Liver (tissue), 9 donors: ENCODE data around the gene SEC24C. TPM values are rescaled to one million over a fixed set of nuclear protein-coding genes. Genes with fewer than 3 reads are reported as not detected.
A peak's percentile ranks its signal among the peaks of the same experiment; 100 is the strongest.

Experiments
- DNase-seq: peaks from one replicate; pipeline ENCODE4 v3.0.0-alpha.2; 2017; ENCODE audit warnings: low spot score
- H3K27ac ChIP-seq, 2 donors: one replicate each; pipeline ENCODE4 v1.7.0; 2013; ENCODE audit warnings: inconsistent platforms in 2 of 2, low read length in 2 of 2, control low read depth in 1 of 2, low read depth in 1 of 2, mild to moderate bottlenecking in 1 of 2
- H3K27me3 ChIP-seq, 4 donors: one replicate each; pipeline versions ENCODE4 v1.6.1 to v1.7.0; 2013; ENCODE audit warnings: low read length in 3 of 4, inconsistent platforms in 1 of 4, mild to moderate bottlenecking in 1 of 4, moderate library complexity in 1 of 4; ENCODE audit not compliant: control insufficient read depth in 4 of 4, insufficient read depth in 4 of 4
- H3K36me3 ChIP-seq, 4 donors: one replicate each; pipeline versions ENCODE4 v1.6.1 to v1.7.0; 2013; ENCODE audit warnings: low read length in 3 of 4, mild to moderate bottlenecking in 3 of 4, low read depth in 1 of 4, moderate library complexity in 1 of 4; ENCODE audit not compliant: control insufficient read depth in 4 of 4, insufficient read depth in 3 of 4
- H3K4me1 ChIP-seq, 4 donors: one replicate each; pipeline versions ENCODE4 v1.6.1 to v1.7.0; 2013; ENCODE audit warnings: low read length in 3 of 4, mild to moderate bottlenecking in 3 of 4, moderate library complexity in 1 of 4; ENCODE audit not compliant: control insufficient read depth in 4 of 4, insufficient read depth in 4 of 4
- H3K4me3 ChIP-seq, 3 donors: one replicate each; pipeline versions ENCODE4 v1.6.1 to v1.7.0; 2013; ENCODE audit warnings: low read length in 3 of 3, control low read depth in 1 of 3, low read depth in 1 of 3, mild to moderate bottlenecking in 1 of 3
- H3K9ac ChIP-seq, 2 donors: one replicate each; pipeline ENCODE4 v1.7.0; 2013; ENCODE audit warnings: low read length in 2 of 2, mild to moderate bottlenecking in 2 of 2, moderate library complexity in 2 of 2, control low read depth in 1 of 2, low read depth in 1 of 2
- H3K9me3 ChIP-seq, 4 donors: one replicate each; pipeline versions ENCODE4 v1.6.1 to v1.7.0; 2013; ENCODE audit warnings: low read length in 3 of 4; ENCODE audit not compliant: control insufficient read depth in 4 of 4
- ATF3 ChIP-seq: IDR thresholded peaks from 2 replicates; pipeline ENCODE4 v1.6.1; 2016; ENCODE audit warnings: antibody characterized with exemption
- CTCF ChIP-seq: fragments of 150-350 bp; IDR thresholded peaks from 2 replicates; pipeline ENCODE4 v1.5.1; 2017; ENCODE audit warnings: improper control_type of control experiment, low read depth, low read length; ENCODE audit not compliant: missing input control
- EGR1 ChIP-seq, 2 donors: IDR thresholded peaks; 2 replicates each; pipeline ENCODE4 v1.6.1; 2016 to 2018; ENCODE audit warnings: antibody characterized with exemption in 2 of 2, low read depth in 2 of 2
- FOXA1 ChIP-seq: IDR thresholded peaks from 2 replicates; pipeline ENCODE4 v1.6.1; 2016; ENCODE audit warnings: antibody characterized with exemption
- GABPA ChIP-seq, 2 donors: IDR thresholded peaks in 1 of 2; conservative IDR thresholded peaks in 1 of 2; 2 replicates each; pipeline ENCODE4 v1.6.1; 2016; ENCODE audit warnings: antibody characterized with exemption in 2 of 2, mild to moderate bottlenecking in 1 of 2, moderate library complexity in 1 of 2
- MAX ChIP-seq: IDR thresholded peaks from 2 replicates; pipeline ENCODE4 v1.6.1; 2016; ENCODE audit warnings: antibody characterized with exemption
- NR2F2 ChIP-seq: IDR thresholded peaks from 2 replicates; pipeline ENCODE4 v1.6.1; 2016; ENCODE audit warnings: antibody characterized with exemption
- REST ChIP-seq: IDR thresholded peaks from 2 replicates; pipeline ENCODE4 v1.6.1; 2016; ENCODE audit warnings: antibody characterized with exemption, mild to moderate bottlenecking
- RXRA ChIP-seq, 2 donors: IDR thresholded peaks; 2 replicates each; pipeline ENCODE4 v1.6.1; 2017 to 2018; ENCODE audit warnings: antibody characterized with exemption in 2 of 2, mild to moderate bottlenecking in 1 of 2
- SP1 ChIP-seq: IDR thresholded peaks from 2 replicates; pipeline ENCODE4 v1.6.1; 2018; ENCODE audit warnings: antibody characterized with exemption, mild to moderate bottlenecking
- TAF1 ChIP-seq: conservative IDR thresholded peaks from 2 replicates; pipeline ENCODE4 v1.6.1; 2016; ENCODE audit warnings: antibody characterized with exemption, mild to moderate bottlenecking
- YY1 ChIP-seq: IDR thresholded peaks from 2 replicates; pipeline ENCODE4 v1.6.1; 2016; ENCODE audit warnings: antibody characterized with exemption, mild to moderate bottlenecking
- ZBTB33 ChIP-seq: IDR thresholded peaks from 2 replicates; pipeline ENCODE4 v1.6.1; 2016; ENCODE audit warnings: antibody characterized with exemption
- WGBS: extraction: QIAGEN DNeasy Blood & Tissue Kit; methylation state at CpG from one replicate; pipeline ENCODE4 v1.1.7; 2013; 5-methylcytosine and 5-hydroxymethylcytosine counted together
- polyA plus RNA-seq, 2 donors: library from polyadenylated mRNA; stranded (reverse) in 1 of 2; unstranded in 1 of 2; fragments of 200-250 nt in 1 of 2; fragments of >200 nt in 1 of 2; fragmentation: Nextera tagmentation in 1 of 2; extraction: Ambion mirVana in 1 of 2; gene quantifications; one replicate each; pipeline versions ENCODE4 v1.2.1 to v1.2.3, GENCODE V29; 2013 to 2015
- total RNA-seq, 2 donors: library from RNA; depleted of rRNA; stranded (reverse); fragments of >200 nt; gene quantifications; one replicate each; pipeline ENCODE4 v1.2.3, GENCODE V29; 2014
- donor health status: healthy.
- donor health status: healthy.
- donor health status: healthy.
- donor health status: healthy.
- donor health status: healthy.

Gene SEC24C
- total and polyA plus RNA-seq, 4 donors, result 15.0 to 48.1 (median 40.9) TPM

GRCh38 chr10:73807471-73807870, 63.3 kb downstream of the SEC24C start:
- Histone ChIP-seq H3K27me3 (no peaks in the 10 kb centered on the region), H3K4me3 (no peak overlapping the region), H3K27ac (no peak overlapping the region), H3K4me1 (peaks cover 0 to 15% (median 9%) of the 10 kb centered on the region in 4 donors), H3K9ac (no peak overlapping the region), H3K36me3 (peaks cover 12 to 46% (median 35%) of the 10 kb centered on the region in 4 donors), H3K9me3 (no peaks in the 10 kb centered on the region)
- 97% methylated on average over 14 of the region's 14 CpGs for WGBS
- no peak for TF ChIP-seq SP1
- no peak for DNase-seq

GRCh38 chr10:73808021-73808815, 64.0 kb downstream of the SEC24C start:
- H3K4me3 ChIP-seq, result no peak overlapping the region
- H3K9ac ChIP-seq, result no peak overlapping the region
- H3K9me3 ChIP-seq, result no peaks in the 10 kb centered on the region
- no peak overlapping the region for H3K27ac ChIP-seq
- no peaks in the 10 kb centered on the region for H3K27me3 ChIP-seq
- WGBS, result 96% methylated on average over 16 of the region's 16 CpGs
- no peak for DNase-seq
- H3K4me1 ChIP-seq, result peaks cover 0 to 15% (median 9%) of the 10 kb centered on the region in 4 donors
- TF ChIP-seq GABPA (IDR thresholded peaks at IDR 0.05 in 1 of 2, conservative IDR thresholded peaks at IDR 0.05 in 1 of 2), result no peak
- no peak for TF ChIP-seq MAX
- peaks cover 12 to 38% (median 28%) of the 10 kb centered on the region in 4 donors for H3K36me3 ChIP-seq

- WGBS, result 62% methylated on average over 5 of the region's 5 CpGs
- H3K9me3 ChIP-seq, result no peaks in the 10 kb centered on the region
- peaks cover 12 to 35% (median 22%) of the 10 kb centered on the region in 4 donors for H3K36me3 ChIP-seq
- H3K27me3 ChIP-seq, result no peaks in the 10 kb centered on the region
- no peak overlapping the region for H3K9ac ChIP-seq
- H3K27ac ChIP-seq, result no peak overlapping the region
- no peak overlapping the region for H3K4me3 ChIP-seq
- no peak for DNase-seq
- peaks cover 0 to 15% (median 9%) of the 10 kb centered on the region in 4 donors for H3K4me1 ChIP-seq
- no peak for TF ChIP-seq YY1
- no peak for TF ChIP-seq NR2F2
- TF ChIP-seq RXRA (IDR thresholded peaks at IDR 0.05), result peak in 1 of 2 donors; percentile 23
Measured at GRCh38 chr10:73809061-73809818, 65.1 kb downstream of the SEC24C start.

- no peaks in the 10 kb centered on the region for H3K9me3 ChIP-seq
- peak overlapping the region in 2 of 3 donors; percentile 79 to 89 for H3K4me3 ChIP-seq
- H3K36me3 ChIP-seq, result peaks cover 12 to 31% (median 22%) of the 10 kb centered on the region in 4 donors
- no peak overlapping the region for H3K9ac ChIP-seq
- H3K27ac ChIP-seq, result peak overlapping the region in 1 of 2 donors; percentile 82
- 80% methylated on average over 7 of the region's 7 CpGs for WGBS
- DNase-seq, result no peak
- H3K4me1 ChIP-seq, result peaks cover 0 to 15% (median 10%) of the 10 kb centered on the region in 4 donors
- H3K27me3 ChIP-seq, result no peaks in the 10 kb centered on the region
- TF ChIP-seq TAF1 (no peak), REST (no peak), CTCF (no peak), EGR1 (IDR thresholded peaks at IDR 0.05; ENCODE audit: low read depth in 2 of 2) (no peak), NR2F2 (no peak), FOXA1 (no peak), YY1 (no peak), ZBTB33 (no peak), ATF3 (no peak)
Measured at GRCh38 chr10:73810358-73810734, 66.2 kb downstream of the SEC24C start.
